ENCODE data around the gene SIPA1L2. TPM values are rescaled to one million over a fixed set of nuclear protein-coding genes. Genes with fewer than 3 reads are reported as not detected.

The SIPA1L2 gene
- total and polyA plus RNA-seq, 2 donors (not counting 1 experiment from before 2014, with no cell fraction given), result 0.39 to 2.0 TPM

DNA sequence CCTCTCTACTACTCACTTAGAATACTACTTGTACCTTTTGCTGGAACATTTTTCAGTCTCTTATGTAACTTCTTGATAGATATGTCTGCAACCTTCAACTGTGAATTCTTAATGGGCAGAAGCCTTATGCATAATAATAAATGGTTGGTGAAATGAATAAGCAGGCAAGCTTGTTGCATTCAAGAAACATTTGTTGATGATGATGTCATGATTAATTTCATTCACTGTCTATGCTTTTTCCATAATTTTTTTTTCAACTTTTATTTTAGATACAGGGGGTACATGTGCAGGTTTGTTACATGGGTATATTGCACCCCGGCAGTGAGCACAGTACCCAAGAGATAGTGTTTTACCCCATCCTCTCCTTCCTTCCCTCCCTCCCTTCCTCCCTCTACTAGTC is 48.0 kb downstream of the SIPA1L2 start:
- Histone ChIP-seq H3K9ac (ENCODE audit: insufficient read depth, low read length) (no peak overlapping the region), H4K20me1 (ENCODE audit: control insufficient read depth, extremely low read depth, insufficient read depth, low read length) (no peaks in the 10 kb centered on the region), H3K4me3 (replicated peaks in 1 of 4; ENCODE audit: control extremely low read depth in 1 of 4, insufficient read depth in 1 of 4, low read depth in 3 of 4, low read length in 4 of 4) (no peak overlapping the region), H3K27ac (ENCODE audit: insufficient read depth, low read length) (no peak overlapping the region), H3K36me3 (ENCODE audit: control insufficient read depth, insufficient read depth, low read length) (no peaks in the 10 kb centered on the region), H3K4me1 (ENCODE audit: control insufficient read depth, extremely low read depth, insufficient read depth, low read length) (no peaks in the 10 kb centered on the region), H3K27me3 (ENCODE audit: control insufficient read depth, insufficient read depth, low read length) (no peaks in the 10 kb centered on the region), H3K9me3 (ENCODE audit: control insufficient read depth, insufficient read depth, low read depth, low read length) (no peaks in the 10 kb centered on the region), H2AFZ (ENCODE audit: low read length) (no peak overlapping the region), H3K4me2 (ENCODE audit: extremely low read depth, insufficient read depth, low read length) (no peak overlapping the region), H3K79me2 (ENCODE audit: control insufficient read depth, insufficient read depth, low read length) (no peaks in the 10 kb centered on the region)
- DNase-seq (ENCODE audit: low read depth in 2 of 2), result no peak
- no peak for TF ChIP-seq EZH2 (IDR thresholded peaks at IDR 0.05; ENCODE audit: low read length, missing control alignments)
- TF ChIP-seq, protein P1, sequence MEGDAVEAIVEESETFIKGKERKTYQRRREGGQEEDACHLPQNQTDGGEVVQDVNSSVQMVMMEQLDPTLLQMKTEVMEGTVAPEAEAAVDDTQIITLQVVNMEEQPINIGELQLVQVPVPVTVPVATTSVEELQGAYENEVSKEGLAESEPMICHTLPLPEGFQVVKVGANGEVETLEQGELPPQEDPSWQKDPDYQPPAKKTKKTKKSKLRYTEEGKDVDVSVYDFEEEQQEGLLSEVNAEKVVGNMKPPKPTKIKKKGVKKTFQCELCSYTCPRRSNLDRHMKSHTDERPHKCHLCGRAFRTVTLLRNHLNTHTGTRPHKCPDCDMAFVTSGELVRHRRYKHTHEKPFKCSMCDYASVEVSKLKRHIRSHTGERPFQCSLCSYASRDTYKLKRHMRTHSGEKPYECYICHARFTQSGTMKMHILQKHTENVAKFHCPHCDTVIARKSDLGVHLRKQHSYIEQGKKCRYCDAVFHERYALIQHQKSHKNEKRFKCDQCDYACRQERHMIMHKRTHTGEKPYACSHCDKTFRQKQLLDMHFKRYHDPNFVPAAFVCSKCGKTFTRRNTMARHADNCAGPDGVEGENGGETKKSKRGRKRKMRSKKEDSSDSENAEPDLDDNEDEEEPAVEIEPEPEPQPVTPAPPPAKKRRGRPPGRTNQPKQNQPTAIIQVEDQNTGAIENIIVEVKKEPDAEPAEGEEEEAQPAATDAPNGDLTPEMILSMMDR (conservative IDR thresholded peaks at IDR 0.05 in 1 of 2, IDR thresholded peaks at IDR 0.05 in 1 of 2; ENCODE audit: low read depth in 1 of 2, low read length in 2 of 2), result no peak

Other genes starting within 250 kb of the SIPA1L2 start
- gene MAP10, start 175.3 kb upstream of the SIPA1L2 start, total RNA-seq, result 2.6 TPM in 2 replicates
- gene MAP10, start 175.3 kb upstream of the SIPA1L2 start, polyA plus RNA-seq, result 0.98 and 1.2 TPM in 2 replicates